Sigmoid colon (tissue), 3 donors: ENCODE results near the gene PPP1R16B.

Experiments used
- POLR2A ChIP-seq, 2 donors: fragments of 450-650 bp; IDR thresholded peaks; one replicate each; pipeline ENCODE4 v1.6.1; 2016; ENCODE audit warnings: antibody characterized with exemption in 2 of 2, mild to moderate bottlenecking in 2 of 2, moderate library complexity in 2 of 2
- TF ChIP-seq, protein P1 (sequence below), 4 experiments: fragments of 450-650 bp in 3 of 4; fragments of 200-600 bp in 1 of 4; IDR thresholded peaks; one replicate each; pipeline ENCODE4 v1.5.1; 2016 to 2019; ENCODE audit warnings: antibody characterized with exemption in 4 of 4, mild to moderate bottlenecking in 3 of 4, moderate library complexity in 2 of 4

DNA sequence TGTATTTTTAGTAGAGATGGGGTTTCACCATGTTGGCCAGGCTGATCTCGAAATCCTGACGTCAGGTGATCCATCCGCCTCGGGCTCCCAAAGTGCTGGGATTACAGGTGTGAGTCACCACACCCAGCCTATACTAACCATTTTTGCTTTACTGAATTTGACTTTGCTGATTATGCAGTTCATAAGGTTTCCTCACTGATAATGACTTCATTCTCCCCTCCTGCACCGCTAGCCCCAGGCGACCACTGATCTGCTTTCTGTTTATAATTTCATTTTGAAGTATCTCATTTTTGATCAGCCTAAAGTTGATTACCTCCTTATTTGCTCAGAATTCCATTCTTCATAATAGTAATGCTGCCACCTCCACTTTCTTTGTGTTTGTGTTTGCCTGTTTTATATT is 72.0 kb downstream of the PPP1R16B start:
- TF ChIP-seq, protein P1, sequence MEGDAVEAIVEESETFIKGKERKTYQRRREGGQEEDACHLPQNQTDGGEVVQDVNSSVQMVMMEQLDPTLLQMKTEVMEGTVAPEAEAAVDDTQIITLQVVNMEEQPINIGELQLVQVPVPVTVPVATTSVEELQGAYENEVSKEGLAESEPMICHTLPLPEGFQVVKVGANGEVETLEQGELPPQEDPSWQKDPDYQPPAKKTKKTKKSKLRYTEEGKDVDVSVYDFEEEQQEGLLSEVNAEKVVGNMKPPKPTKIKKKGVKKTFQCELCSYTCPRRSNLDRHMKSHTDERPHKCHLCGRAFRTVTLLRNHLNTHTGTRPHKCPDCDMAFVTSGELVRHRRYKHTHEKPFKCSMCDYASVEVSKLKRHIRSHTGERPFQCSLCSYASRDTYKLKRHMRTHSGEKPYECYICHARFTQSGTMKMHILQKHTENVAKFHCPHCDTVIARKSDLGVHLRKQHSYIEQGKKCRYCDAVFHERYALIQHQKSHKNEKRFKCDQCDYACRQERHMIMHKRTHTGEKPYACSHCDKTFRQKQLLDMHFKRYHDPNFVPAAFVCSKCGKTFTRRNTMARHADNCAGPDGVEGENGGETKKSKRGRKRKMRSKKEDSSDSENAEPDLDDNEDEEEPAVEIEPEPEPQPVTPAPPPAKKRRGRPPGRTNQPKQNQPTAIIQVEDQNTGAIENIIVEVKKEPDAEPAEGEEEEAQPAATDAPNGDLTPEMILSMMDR (IDR thresholded peaks at IDR 0.05) = no peak
- TF ChIP-seq POLR2A (IDR thresholded peaks at IDR 0.05) = no peak
